CD14-positive monocyte (primary cell): ENCODE data around the gene GALNT17. TPM values are rescaled to one million over a fixed set of nuclear protein-coding genes. Genes with fewer than 3 reads are reported as not detected.

Source experiments
- DNase-seq, 3 donors: peaks; one replicate each; pipeline ENCODE4 v3.0.0-alpha.2; 2011 to 2022
- H2AFZ ChIP-seq: 2 replicates; pipeline ENCODE4 v1.6.0; 2012; ENCODE audit warnings: mild to moderate bottlenecking, low read depth, low read length, inconsistent platforms; ENCODE audit not compliant: insufficient read depth, poor library complexity, severe bottlenecking
- H3K27ac ChIP-seq, 2 donors: 1 replicate in 1 of 2; 2 replicates in 1 of 2; pipeline ENCODE4 v1.5.1; 2012 to 2013; ENCODE audit warnings: low read length in 2 of 2, control low read depth in 1 of 2, inconsistent platforms in 1 of 2, low read depth in 1 of 2, mild to moderate bottlenecking in 1 of 2
- H3K27me3 ChIP-seq, 2 donors: one replicate each; pipeline versions ENCODE4 v1.6.0 to v1.6.1; 2011 to 2013; ENCODE audit warnings: low read length in 2 of 2; ENCODE audit not compliant: control insufficient read depth in 2 of 2, insufficient read depth in 2 of 2
- H3K36me3 ChIP-seq, 2 donors: replicated peaks in 1 of 2; 1 replicate in 1 of 2; 2 replicates in 1 of 2; pipeline versions ENCODE4 v1.5.1 to v1.6.1; 2012 to 2013; ENCODE audit warnings: low read length in 2 of 2, control low read depth in 1 of 2, inconsistent platforms in 1 of 2, mild to moderate bottlenecking in 1 of 2; ENCODE audit not compliant: insufficient read depth in 2 of 2, control insufficient read depth in 1 of 2
- H3K4me1 ChIP-seq, 2 donors: 1 replicate in 1 of 2; 2 replicates in 1 of 2; pipeline versions ENCODE4 v1.5.1 to v1.6.1; 2012 to 2013; ENCODE audit warnings: low read length in 2 of 2, control low read depth in 1 of 2, inconsistent platforms in 1 of 2, mild to moderate bottlenecking in 1 of 2, moderate library complexity in 1 of 2; ENCODE audit not compliant: insufficient read depth in 2 of 2, control insufficient read depth in 1 of 2
- H3K4me2 ChIP-seq: replicated peaks from 2 replicates; pipeline ENCODE3; 2012; ENCODE audit warnings: low read length, moderate library complexity, mild to moderate bottlenecking; ENCODE audit not compliant: poor library complexity, severe bottlenecking; ENCODE audit errors: extremely low read depth
- H3K4me3 ChIP-seq, 3 experiments: fragments of 200-600 bp in 1 of 3; sonication (generic) in 1 of 3; replicated peaks in 1 of 3; 1 replicate in 2 of 3; 2 replicates in 1 of 3; pipeline ENCODE4 v1.5.1; 2011 to 2013; ENCODE audit warnings: low read length in 3 of 3, mild to moderate bottlenecking in 3 of 3, control low read depth in 2 of 3, low read depth in 2 of 3, inconsistent platforms in 1 of 3, moderate library complexity in 1 of 3
- H3K79me2 ChIP-seq: 2 replicates; pipeline ENCODE4 v1.6.0; 2012; ENCODE audit warnings: mild to moderate bottlenecking, control low read depth, inconsistent platforms, low read length, moderate library complexity; ENCODE audit not compliant: insufficient read depth
- H3K9ac ChIP-seq: 2 replicates; pipeline ENCODE4 v1.6.0; 2017; ENCODE audit warnings: low read length, mild to moderate bottlenecking; ENCODE audit not compliant: insufficient read depth, poor library complexity, severe bottlenecking
- H3K9me3 ChIP-seq, 2 donors: replicated peaks in 1 of 2; 1 replicate in 1 of 2; 2 replicates in 1 of 2; pipeline versions ENCODE4 v1.5.1 to v1.6.1; 2012 to 2013; ENCODE audit warnings: low read length in 2 of 2, control low read depth in 1 of 2; ENCODE audit not compliant: control insufficient read depth in 1 of 2, insufficient read depth in 1 of 2
- H4K20me1 ChIP-seq: 2 replicates; pipeline ENCODE4 v1.6.0; 2012; ENCODE audit warnings: mild to moderate bottlenecking, low read length, control low read depth, moderate library complexity; ENCODE audit not compliant: insufficient read depth
- H3K27ac Mint-ChIP-seq, 7 donors: one replicate each; pipeline ENCODE4 v1.8.0; 2020; ENCODE audit warnings: mild to moderate bottlenecking in 7 of 7, mixed read lengths in 7 of 7, moderate library complexity in 6 of 7, inconsistent platforms in 2 of 7
- H3K27me3 Mint-ChIP-seq, 3 donors: one replicate each; pipeline ENCODE4 v1.8.0; 2021 to 2022; ENCODE audit warnings: low read depth in 3 of 3, mild to moderate bottlenecking in 3 of 3, mixed read lengths in 3 of 3, moderate library complexity in 3 of 3, inconsistent platforms in 1 of 3
- H3K36me3 Mint-ChIP-seq, 2 donors: one replicate each; pipeline ENCODE4 v1.8.0; 2020; ENCODE audit warnings: mixed read lengths in 2 of 2, inconsistent platforms in 1 of 2, mild to moderate bottlenecking in 1 of 2
- H3K4me1 Mint-ChIP-seq: one replicate; pipeline ENCODE4 v1.8.0; 2020; ENCODE audit warnings: mild to moderate bottlenecking, mixed read lengths
- H3K4me3 Mint-ChIP-seq, 2 donors: one replicate each; pipeline ENCODE4 v1.8.0; 2020; ENCODE audit warnings: mild to moderate bottlenecking in 2 of 2, mixed read lengths in 2 of 2, moderate library complexity in 1 of 2
- H3K9me3 Mint-ChIP-seq, 7 donors: one replicate each; pipeline ENCODE4 v1.8.0; 2020 to 2022; ENCODE audit warnings: mixed read lengths in 7 of 7, mild to moderate bottlenecking in 6 of 7, moderate library complexity in 6 of 7, inconsistent platforms in 2 of 7
- WGBS: methylation state at CpG from one replicate; pipeline ENCODE4 v1.1.5; 2013; ENCODE audit warnings: missing lambda C conversion rate; ENCODE audit not compliant: insufficient coverage; 5-methylcytosine and 5-hydroxymethylcytosine counted together
- intact Hi-C, 2 donors: fragments of 100-400 bp; cut with micrococcal nuclease; formaldehyde crosslinking; loops; one replicate each; pipeline versions ENCODE4 v1.15.0 to v1.15.1; 2023
- polyA plus RNA-seq, 3 donors: library from polyadenylated mRNA; depleted of rRNA in 1 of 3; unstranded in 2 of 3; stranded (reverse) in 1 of 3; fragments of 300-500 nt in 2 of 3; fragments of >200 nt in 1 of 3; fragmentation: Illumina TruSeq in 2 of 3; gene quantifications; 1 replicate in 2 of 3; 2 replicates in 1 of 3; pipeline ENCODE4 v1.2.3, GENCODE V29; 2012 to 2021
- TF ChIP-seq, protein P1 (sequence below): fragments of 200-600 bp; IDR thresholded peaks from one replicate; pipeline ENCODE4 v1.8.0; 2022; ENCODE audit warnings: antibody characterized with exemption, mild to moderate bottlenecking

The GALNT17 gene
- polyA plus RNA-seq, 3 donors: not detected

DNA sequence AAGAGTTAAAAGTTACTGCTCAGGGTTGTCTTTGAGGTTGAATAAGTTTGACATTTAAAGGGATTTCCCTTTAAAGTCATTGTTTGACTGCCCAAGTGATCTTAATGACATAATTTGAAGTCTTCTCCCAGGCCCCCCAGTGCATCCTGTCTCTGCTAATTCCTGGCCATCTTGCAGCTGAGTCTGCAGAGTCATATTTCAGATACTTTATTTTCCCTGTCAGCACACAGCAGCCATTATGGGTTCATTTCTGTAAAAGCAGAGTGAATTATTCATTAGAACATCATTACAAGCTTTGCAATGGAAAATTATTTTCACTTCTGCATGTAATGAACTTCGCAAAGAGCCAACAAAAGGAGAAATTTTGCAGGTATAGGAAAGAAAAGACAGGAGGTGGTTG, 536.6 kb downstream of the GALNT17 start:
- H3K27me3 Mint-ChIP-seq: no peaks in the 10 kb centered on the region
- DNase-seq: no peak

GRCh38 chr7:71679480-71679879, 547.5 kb downstream of the GALNT17 start:
- no peak overlapping the region for H3K27ac ChIP-seq
- Mint-ChIP-seq H3K27ac (no peak overlapping the region), H3K4me1 (no peaks in the 10 kb centered on the region), H3K27me3 (peaks cover 0 to 2% (median 1%) of the 10 kb centered on the region in 3 donors), H3K9me3 (peaks cover 8 to 20% (median 12%) of the 10 kb centered on the region in 7 donors), H3K36me3 (no peaks in the 10 kb centered on the region), H3K4me3 (no peak overlapping the region)
- peaks cover 3 to 5% of the 10 kb centered on the region in 2 donors for H3K9me3 ChIP-seq
- 62% methylated on average over 3 of the region's 8 CpGs for WGBS
- H3K9ac ChIP-seq: no peak overlapping the region
- TF ChIP-seq, protein P1, sequence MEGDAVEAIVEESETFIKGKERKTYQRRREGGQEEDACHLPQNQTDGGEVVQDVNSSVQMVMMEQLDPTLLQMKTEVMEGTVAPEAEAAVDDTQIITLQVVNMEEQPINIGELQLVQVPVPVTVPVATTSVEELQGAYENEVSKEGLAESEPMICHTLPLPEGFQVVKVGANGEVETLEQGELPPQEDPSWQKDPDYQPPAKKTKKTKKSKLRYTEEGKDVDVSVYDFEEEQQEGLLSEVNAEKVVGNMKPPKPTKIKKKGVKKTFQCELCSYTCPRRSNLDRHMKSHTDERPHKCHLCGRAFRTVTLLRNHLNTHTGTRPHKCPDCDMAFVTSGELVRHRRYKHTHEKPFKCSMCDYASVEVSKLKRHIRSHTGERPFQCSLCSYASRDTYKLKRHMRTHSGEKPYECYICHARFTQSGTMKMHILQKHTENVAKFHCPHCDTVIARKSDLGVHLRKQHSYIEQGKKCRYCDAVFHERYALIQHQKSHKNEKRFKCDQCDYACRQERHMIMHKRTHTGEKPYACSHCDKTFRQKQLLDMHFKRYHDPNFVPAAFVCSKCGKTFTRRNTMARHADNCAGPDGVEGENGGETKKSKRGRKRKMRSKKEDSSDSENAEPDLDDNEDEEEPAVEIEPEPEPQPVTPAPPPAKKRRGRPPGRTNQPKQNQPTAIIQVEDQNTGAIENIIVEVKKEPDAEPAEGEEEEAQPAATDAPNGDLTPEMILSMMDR: no peak
- no peaks in the 10 kb centered on the region for H3K27me3 ChIP-seq
- H3K36me3 ChIP-seq: no peaks in the 10 kb centered on the region
- H3K4me3 ChIP-seq: no peak overlapping the region
- intact Hi-C loops: no loop called here
- no peak for DNase-seq
- no peaks in the 10 kb centered on the region for H3K79me2 ChIP-seq
- H2AFZ ChIP-seq: no peak overlapping the region
- H3K4me1 ChIP-seq: no peaks in the 10 kb centered on the region
- no peaks in the 10 kb centered on the region for H4K20me1 ChIP-seq
- H3K4me2 ChIP-seq: no peak overlapping the region

More for the DNA sequence above, 536.6 kb downstream of the GALNT17 start:
- H3K9me3 Mint-ChIP-seq: peaks cover 2 to 18% (median 6%) of the 10 kb centered on the region in 7 donors
- Histone ChIP-seq H3K36me3 (no peaks in the 10 kb centered on the region), H3K9ac (no peak overlapping the region), H3K4me3 (no peak overlapping the region), H4K20me1 (no peaks in the 10 kb centered on the region), H3K9me3 (peaks cover 5 to 10% of the 10 kb centered on the region in 2 donors), H3K27ac (no peak overlapping the region), H3K79me2 (no peaks in the 10 kb centered on the region), H3K4me2 (no peak overlapping the region), H2AFZ (no peak overlapping the region), H3K4me1 (no peaks in the 10 kb centered on the region), H3K27me3 (no peaks in the 10 kb centered on the region)
- 100% methylated on average over 1 of the region's 1 CpG for WGBS
- H3K4me1 Mint-ChIP-seq: no peaks in the 10 kb centered on the region
- no peaks in the 10 kb centered on the region for H3K36me3 Mint-ChIP-seq
- TF ChIP-seq, protein P1: no peak
- H3K27ac Mint-ChIP-seq: no peak overlapping the region
- intact Hi-C loops: no loop called here
- H3K4me3 Mint-ChIP-seq: no peak overlapping the region
